ENCODE data around the gene RPS27A. TPM values are rescaled to one million over a fixed set of nuclear protein-coding genes. Genes with fewer than 3 reads are reported as not detected.

The RPS27A gene
- total RNA-seq, 1 experiment from 2014 or later, result 1,330 TPM

GRCh38 chr2:55228226-55228563, 4.3 kb upstream of the RPS27A start:
- no TSS peak for BruUV-seq (replicated peaks)
- intact Hi-C loops (cut with micrococcal nuclease), result no loop called here
- peaks cover 9% of the 10 kb centered on the region; the same call in 1 of the 2 replicates for H3K4me1 ChIP-seq (ENCODE audit: insufficient read depth, low read length)
- H3K9ac ChIP-seq (ENCODE audit: low read length), result no peak overlapping the region
- H3K9me3 ChIP-seq (ENCODE audit: low read length), result no peaks in the 10 kb centered on the region
- ChIA-PET POLR2A (ENCODE audit: unreplicated experiment) (no interaction called here), CTCF (no interaction called here)
- no peaks in the 10 kb centered on the region for H3K9me2 ChIP-seq (replicated peaks; ENCODE audit: low read length)
- peaks cover 3% of the 10 kb centered on the region for H4K20me1 ChIP-seq (ENCODE audit: low read length)
- no peaks in the 10 kb centered on the region for H3K27me3 ChIP-seq (ENCODE audit: low read length)
- TF ChIP-seq EZH2phosphoT487 (IDR thresholded peaks at IDR 0.05; ENCODE audit: borderline replicate concordance, low read length), result no peak
- no peak for TF ChIP-seq CTCF (conservative IDR thresholded peaks at IDR 0.05; ENCODE audit: low read depth, low read length)
- no peak for TF ChIP-seq EZH2 (IDR thresholded peaks at IDR 0.05; ENCODE audit: low read length, unreplicated experiment)
- H3K36me3 ChIP-seq (ENCODE audit: low read depth, low read length), result peaks cover 3% of the 10 kb centered on the region
- DNase-seq, result no peak
- H3K4me3 ChIP-seq (ENCODE audit: low read length), result no peak overlapping the region
- no peaks in the 10 kb centered on the region for H3F3A ChIP-seq (ENCODE audit: low read length, unreplicated experiment)
- H3K79me2 ChIP-seq (ENCODE audit: low read length), result peaks cover 41% of the 10 kb centered on the region
- H3K27ac ChIP-seq (ENCODE audit: low read length), result no peak overlapping the region
- no peak overlapping the region for H3K4me2 ChIP-seq (ENCODE audit: low read length)
- ATAC-seq, result no peak
- no peak overlapping the region for H2AFZ ChIP-seq (ENCODE audit: low read length)

- no peaks in the 10 kb centered on the region for H3F3A ChIP-seq (ENCODE audit: low read length, unreplicated experiment)
- peaks cover 15% of the 10 kb centered on the region for H3K4me1 ChIP-seq (ENCODE audit: insufficient read depth, low read length)
- H3K79me2 ChIP-seq (ENCODE audit: low read length), result peaks cover 51% of the 10 kb centered on the region
- ATAC-seq (no peak), DNase-seq (no peak)
- intact Hi-C loops (cut with micrococcal nuclease), result no loop called here
- H3K9ac ChIP-seq (ENCODE audit: low read length), result no peak overlapping the region
- peaks cover 13% of the 10 kb centered on the region for H3K36me3 ChIP-seq (ENCODE audit: low read depth, low read length)
- peaks cover 13% of the 10 kb centered on the region for H4K20me1 ChIP-seq (ENCODE audit: low read length)
- H3K4me3 ChIP-seq (ENCODE audit: low read length), result no peak overlapping the region
- ChIA-PET CTCF (interaction anchor here (0.6 kb wide), 1 partner anchor 185 kb away, joined by 3 read pairs; no protein-coding TSS in a partner anchor), POLR2A (ENCODE audit: unreplicated experiment) (no interaction called here)
- no peaks in the 10 kb centered on the region for H3K9me2 ChIP-seq (replicated peaks; ENCODE audit: low read length)
- BruUV-seq (replicated peaks), result no TSS peak
- no peaks in the 10 kb centered on the region for H3K9me3 ChIP-seq (ENCODE audit: low read length)
- TF ChIP-seq EZH2phosphoT487 (IDR thresholded peaks at IDR 0.05; ENCODE audit: borderline replicate concordance, low read length) (no peak), CTCF (conservative IDR thresholded peaks at IDR 0.05; ENCODE audit: low read depth, low read length) (no peak), EZH2 (IDR thresholded peaks at IDR 0.05; ENCODE audit: low read length, unreplicated experiment) (no peak)
- H3K27ac ChIP-seq (ENCODE audit: low read length), result no peak overlapping the region
- no peak overlapping the region for H2AFZ ChIP-seq (ENCODE audit: low read length)
- H3K4me2 ChIP-seq (ENCODE audit: low read length), result no peak overlapping the region
- no peaks in the 10 kb centered on the region for H3K27me3 ChIP-seq (ENCODE audit: low read length)
Measured at GRCh38 chr2:55229221-55229620, 3.3 kb upstream of the RPS27A start.

- H3K4me3 ChIP-seq (ENCODE audit: low read length), result peak overlapping the region; percentile 98; the same call in 1 of the 2 replicates
- BruUV-seq (replicated peaks), result no TSS peak
- H3K9ac ChIP-seq (ENCODE audit: low read length), result no peak overlapping the region
- peaks cover 26% of the 10 kb centered on the region for H4K20me1 ChIP-seq (ENCODE audit: low read length)
- POLR2A ChIA-PET (ENCODE audit: unreplicated experiment), result no interaction called here
- CTCF ChIA-PET, result no interaction called here
- H3K27ac ChIP-seq (ENCODE audit: low read length), result no peak overlapping the region
- H3K4me2 ChIP-seq (ENCODE audit: low read length), result peak overlapping the region; percentile 100
- no peaks in the 10 kb centered on the region for H3K9me3 ChIP-seq (ENCODE audit: low read length)
- no peaks in the 10 kb centered on the region for H3K27me3 ChIP-seq (ENCODE audit: low read length)
- peaks cover 26% of the 10 kb centered on the region for H3K36me3 ChIP-seq (ENCODE audit: low read depth, low read length)
- peaks cover 65% of the 10 kb centered on the region for H3K79me2 ChIP-seq (ENCODE audit: low read length)
- H3K9me2 ChIP-seq (replicated peaks; ENCODE audit: low read length), result no peaks in the 10 kb centered on the region
- ATAC-seq (no peak), DNase-seq (no peak)
- intact Hi-C loops (cut with micrococcal nuclease), result loop anchor here (10.0 kb wide), 1 partner anchor 284 kb away; the partner anchor contains the start of gene CFAP36
- peaks cover 25% of the 10 kb centered on the region for H3K4me1 ChIP-seq (ENCODE audit: insufficient read depth, low read length)
- TF ChIP-seq CTCF (conservative IDR thresholded peaks at IDR 0.05; ENCODE audit: low read depth, low read length) (no peak), EZH2phosphoT487 (IDR thresholded peaks at IDR 0.05; ENCODE audit: borderline replicate concordance, low read length) (no peak)
- H2AFZ ChIP-seq (ENCODE audit: low read length), result no peak overlapping the region
- no peaks in the 10 kb centered on the region for H3F3A ChIP-seq (ENCODE audit: low read length, unreplicated experiment)
Measured at GRCh38 chr2:55230551-55230950, 1.9 kb upstream of the RPS27A start.
